ENCODE data around the gene ST6GALNAC6. TPM values are rescaled to one million over a fixed set of nuclear protein-coding genes. Genes with fewer than 3 reads are reported as not detected.

ST6GALNAC6 gene
- total and polyA plus RNA-seq, 10 of the 15 experiments (the other 5 are each of a cell fraction or from before 2014, with no cell fraction given) = 0.40 to 27.0 (median 16.8) TPM

- Histone ChIP-seq H2AFZ (ENCODE audit: control insufficient read depth, low read depth, low read length) (no peak overlapping the region), H3K9me3 (replicated peaks; ENCODE audit: control insufficient read depth, insufficient read depth, low read length) (peaks cover 3% of the 10 kb centered on the region; the same call in 2 of the 3 replicates), H3K27ac (ENCODE audit: control insufficient read depth, insufficient read depth) (no peak overlapping the region), H4K20me1 (ENCODE audit: control insufficient read depth, insufficient read depth) (no peaks in the 10 kb centered on the region), H3K4me2 (ENCODE audit: control insufficient read depth, insufficient read depth) (no peak overlapping the region), H3K9ac (ENCODE audit: control insufficient read depth, insufficient read depth, low read length) (no peak overlapping the region), H3K4me1 (ENCODE audit: control insufficient read depth, insufficient read depth, low read length) (peaks cover 6% of the 10 kb centered on the region), H3K36me3 (ENCODE audit: control insufficient read depth in 2 of 2, insufficient read depth in 2 of 2, low read length in 1 of 2) (no peaks in the 10 kb centered on the region), H3K27me3 (replicated peaks in 1 of 2; ENCODE audit: control insufficient read depth in 2 of 2, insufficient read depth in 2 of 2, low read length in 1 of 2) (no peaks in the 10 kb centered on the region), H3K79me2 (ENCODE audit: control insufficient read depth, insufficient read depth, low read length) (no peaks in the 10 kb centered on the region; the same call in 1 of the 2 replicates), H3K4me3 (no peak overlapping the region)
- in situ Hi-C loops (cut with MboI) = no loop called here
- TF ChIP-seq EP300 (IDR thresholded peaks at IDR 0.05; ENCODE audit: borderline replicate concordance in 1 of 2, control insufficient read depth in 1 of 2, low read depth in 2 of 2, low read length in 2 of 2) = no peak
- TF ChIP-seq SMARCA5 (IDR thresholded peaks at IDR 0.05) = no peak
- TF ChIP-seq CBX3 (IDR thresholded peaks at IDR 0.05; ENCODE audit: borderline replicate concordance, low read depth) = no peak
- BruUV-seq (replicated peaks) = no TSS peak
- no peak for DNase-seq (ENCODE audit: low read depth, low spot score)
- ChIA-PET POLR2A (no interaction called here), SMC1A (ENCODE audit: uncharacterized antibody, unreplicated experiment) (no interaction called here), CTCF (interaction anchor here (0.8 to 1.1 kb wide), 2 partner anchors 22 to 58 kb away, joined by 3 read pairs; no protein-coding TSS in a partner anchor), RAD21 (ENCODE audit: unreplicated experiment) (no interaction called here)
- no peak for ATAC-seq
- intact Hi-C loops (cut with micrococcal nuclease; ENCODE audit: unreplicated experiment) = no loop called here
- 40% methylated on average over 12 of the region's 12 CpGs for WGBS (ENCODE audit: insufficient coverage, insufficient replicate concordance, low lambda C conversion rate, missing lambda C conversion rate)
- no peak for FAIRE-seq
Measured at GRCh38 chr9:127847833-127848755, 51.3 kb downstream of the ST6GALNAC6 start.

- ATAC-seq (no peak), FAIRE-seq (no peak), DNase-seq (ENCODE audit: low read depth, low spot score) (no peak)
- POLR2A ChIA-PET = no interaction called here
- no peak for TF ChIP-seq ZBED1 (IDR thresholded peaks at IDR 0.05; ENCODE audit: borderline replicate concordance)
- TF ChIP-seq ZSCAN29 (IDR thresholded peaks at IDR 0.05) = no peak
- no peak for TF ChIP-seq JUND (IDR thresholded peaks at IDR 0.05; ENCODE audit: low read depth, low read length)
- no peak for TF ChIP-seq HDAC2 (IDR thresholded peaks at IDR 0.05)
- TF ChIP-seq RFX5 (IDR thresholded peaks at IDR 0.05; ENCODE audit: low read depth, low read length) = no peak
- TF ChIP-seq RELB (IDR thresholded peaks at IDR 0.05; ENCODE audit: low read depth) = no peak
- no peaks in the 10 kb centered on the region for H3K79me2 ChIP-seq (ENCODE audit: control insufficient read depth, insufficient read depth, low read length)
- RAD21 ChIA-PET (ENCODE audit: unreplicated experiment) = no interaction called here
- SMC1A ChIA-PET (ENCODE audit: uncharacterized antibody, unreplicated experiment) = no interaction called here
- H3K4me2 ChIP-seq (ENCODE audit: control insufficient read depth, insufficient read depth) = no peak overlapping the region
- H3K4me1 ChIP-seq (ENCODE audit: control insufficient read depth, insufficient read depth, low read length) = peaks cover 2% of the 10 kb centered on the region
- no peak overlapping the region for H3K4me3 ChIP-seq
- H3K27ac ChIP-seq (ENCODE audit: control insufficient read depth, insufficient read depth) = no peak overlapping the region
- WGBS (ENCODE audit: insufficient coverage, insufficient replicate concordance, low lambda C conversion rate, missing lambda C conversion rate) = 50% methylated on average over 6 of the region's 6 CpGs
- in situ Hi-C loops (cut with MboI) (no loop called here), intact Hi-C loops (cut with micrococcal nuclease; ENCODE audit: unreplicated experiment) (no loop called here)
- no peak overlapping the region for H3K9ac ChIP-seq (ENCODE audit: control insufficient read depth, insufficient read depth, low read length)
- no peaks in the 10 kb centered on the region for H3K36me3 ChIP-seq (ENCODE audit: control insufficient read depth in 2 of 2, insufficient read depth in 2 of 2, low read length in 1 of 2)
- no peak overlapping the region for H2AFZ ChIP-seq (ENCODE audit: control insufficient read depth, low read depth, low read length)
- H4K20me1 ChIP-seq (ENCODE audit: control insufficient read depth, insufficient read depth) = no peaks in the 10 kb centered on the region
- H3K9me3 ChIP-seq (replicated peaks; ENCODE audit: control insufficient read depth, insufficient read depth, low read length) = peaks cover 3% of the 10 kb centered on the region; the same call in 2 of the 3 replicates
- CTCF ChIA-PET = interaction anchor here (1.1 kb wide), 1 partner anchor 22 kb away, joined by 3 read pairs; no protein-coding TSS in a partner anchor
- H3K27me3 ChIP-seq (replicated peaks in 1 of 2; ENCODE audit: control insufficient read depth in 2 of 2, insufficient read depth in 2 of 2, low read length in 1 of 2) = no peaks in the 10 kb centered on the region
- BruUV-seq (replicated peaks) = no TSS peak
Measured at GRCh38 chr9:127847178-127847510, 52.3 kb downstream of the ST6GALNAC6 start.

Measured in GM12878 (cell line).